Neural cell (in vitro differentiated cells): ENCODE measurements around the gene ABHD14A. TPM values are rescaled to one million over a fixed set of nuclear protein-coding genes. Genes with fewer than 3 reads are reported as not detected.

Experiments used
- H2AFZ ChIP-seq: fragments of 200-600, 300-800 bp; sonication (generic), shearing (Covaris generic); 2 replicates; pipeline ENCODE4 v1.6.0; 2014; ENCODE audit warnings: low read depth, mild to moderate bottlenecking, antibody characterized with exemption, low read length, moderate library complexity
- H3F3A ChIP-seq: fragments of 200-600 bp; shearing (Covaris generic); 2 replicates; pipeline ENCODE4 v1.6.1; 2016; ENCODE audit warnings: mild to moderate bottlenecking, moderate library complexity, mixed read lengths, antibody characterized with exemption, low read length; ENCODE audit not compliant: insufficient read depth, poor library complexity, severe bottlenecking
- H3K27ac ChIP-seq: fragments of 200-600, 300-800 bp; sonication (generic), shearing (Covaris generic); 2 replicates; pipeline ENCODE4 v1.5.1; 2014; ENCODE audit warnings: mild to moderate bottlenecking, low read length, moderate library complexity
- H3K27me3 ChIP-seq: fragments of 300-800, 200-600 bp; sonication (generic), shearing (Covaris generic); 2 replicates; pipeline ENCODE4 v1.6.0; 2014; ENCODE audit warnings: mild to moderate bottlenecking, low read depth, low read length, moderate library complexity; ENCODE audit not compliant: insufficient read depth
- H3K36me3 ChIP-seq: fragments of 300-800, 200-600 bp; sonication (generic), shearing (Covaris generic); 2 replicates; pipeline ENCODE4 v1.5.1; 2014; ENCODE audit warnings: mild to moderate bottlenecking, antibody characterized with exemption, low read length, moderate library complexity; ENCODE audit not compliant: insufficient read depth
- H3K4me2 ChIP-seq: fragments of 300-800, 200-600 bp; sonication (generic), shearing (Covaris generic); 2 replicates; pipeline ENCODE4 v1.6.0; 2014; ENCODE audit warnings: mild to moderate bottlenecking, low read length
- H3K4me3 ChIP-seq: fragments of 300-800, 200-600 bp; sonication (generic), shearing (Covaris generic); 2 replicates; pipeline ENCODE4 v1.5.1; 2014; ENCODE audit warnings: mild to moderate bottlenecking, low read length, moderate library complexity
- H3K79me2 ChIP-seq: fragments of 200-600 bp; shearing (Covaris generic); replicated peaks from 2 replicates; pipeline ENCODE4 v1.6.0; 2014; ENCODE audit warnings: mild to moderate bottlenecking, low read length, moderate library complexity; ENCODE audit not compliant: insufficient read depth
- H3K9ac ChIP-seq: fragments of 300-800, 200-600 bp; sonication (generic), shearing (Covaris generic); 2 replicates; pipeline ENCODE4 v1.6.1; 2016; ENCODE audit warnings: mild to moderate bottlenecking, low read length, mixed read lengths
- H3K9me2 ChIP-seq: fragments of 200-600 bp; shearing (Covaris generic); 2 replicates; pipeline ENCODE4 v1.6.1; 2016; ENCODE audit warnings: mild to moderate bottlenecking, low read length, mixed read lengths; ENCODE audit not compliant: insufficient read depth
- H3K9me3 ChIP-seq: fragments of 200-600, 300-800 bp; sonication (generic), shearing (Covaris generic); 2 replicates; pipeline ENCODE4 v1.6.1; 2016; ENCODE audit warnings: mild to moderate bottlenecking, mixed run types, low read length, moderate library complexity, mixed read lengths
- H4K20me1 ChIP-seq: fragments of 200-600 bp; shearing (Covaris generic); 2 replicates; pipeline ENCODE4 v1.6.1; 2016; ENCODE audit warnings: mild to moderate bottlenecking, mixed run types; ENCODE audit not compliant: insufficient read depth
- EP300 ChIP-seq: fragments of 450-650 bp; conservative IDR thresholded peaks from 2 replicates; pipeline ENCODE4 v1.6.1; 2014; ENCODE audit warnings: antibody characterized with exemption, mild to moderate bottlenecking, moderate library complexity; ENCODE audit not compliant: poor library complexity, severe bottlenecking
- EZH2 ChIP-seq: fragments of 200-600, 300-800 bp; shearing (Covaris generic), sonication (generic); IDR thresholded peaks from 2 replicates; pipeline ENCODE4 v1.6.1; 2014; ENCODE audit warnings: antibody characterized with exemption, low read length, borderline replicate concordance, mild to moderate bottlenecking; ENCODE audit not compliant: insufficient read depth, poor library complexity, severe bottlenecking
- MXI1 ChIP-seq: fragments of 450-650 bp; conservative IDR thresholded peaks from 2 replicates; pipeline ENCODE4 v1.6.1; 2014; ENCODE audit warnings: antibody characterized with exemption, mild to moderate bottlenecking; ENCODE audit not compliant: poor library complexity, severe bottlenecking
- POLR2AphosphoS5 ChIP-seq: IDR thresholded peaks from 2 replicates; pipeline ENCODE4 v1.6.1; 2012
- RAD21 ChIP-seq: fragments of 450-650 bp; conservative IDR thresholded peaks from 2 replicates; pipeline ENCODE4 v1.6.1; 2014; ENCODE audit warnings: antibody characterized with exemption, mild to moderate bottlenecking, moderate library complexity
- SMC3 ChIP-seq: fragments of 450-650 bp; conservative IDR thresholded peaks from 2 replicates; pipeline ENCODE4 v1.6.1; 2014; ENCODE audit warnings: antibody characterized with exemption, mild to moderate bottlenecking, moderate library complexity; ENCODE audit not compliant: poor library complexity
- TAF1 ChIP-seq: IDR thresholded peaks from 2 replicates; pipeline ENCODE4 v1.6.1; 2012; ENCODE audit warnings: low read depth
- polyA plus RNA-seq: library from polyadenylated mRNA; depleted of rRNA; stranded (reverse); fragments of >200 nt; gene quantifications from 2 replicates; pipeline ENCODE4 v1.2.3, GENCODE V29; 2014
- TF ChIP-seq, protein P1 (sequence below): fragments of 450-650 bp; IDR thresholded peaks from 2 replicates; pipeline ENCODE4 v1.5.1; 2014; ENCODE audit warnings: antibody characterized with exemption, mild to moderate bottlenecking, moderate library complexity; ENCODE audit not compliant: poor library complexity, severe bottlenecking
- TF ChIP-seq, protein P2 (sequence below): IDR thresholded peaks from 2 replicates; pipeline ENCODE4 v1.6.1; 2012; ENCODE audit warnings: borderline replicate concordance

ABHD14A gene
- polyA plus RNA-seq, 1 donor from 2014 or later: 57.8 TPM

GRCh38 chr3:51932471-51933370 is 42.1 kb upstream of the ABHD14A start:
- Histone ChIP-seq H3K27ac (no peak overlapping the region), H3K27me3 (no peaks in the 10 kb centered on the region), H3K4me2 (no peak overlapping the region), H3K9me3 (no peaks in the 10 kb centered on the region), H3K4me3 (no peak overlapping the region), H3K9me2 (no peaks in the 10 kb centered on the region), H2AFZ (no peak overlapping the region), H3K9ac (no peak overlapping the region), H3K79me2 (no peaks in the 10 kb centered on the region), H3F3A (no peaks in the 10 kb centered on the region), H3K36me3 (no peaks in the 10 kb centered on the region), H4K20me1 (no peaks in the 10 kb centered on the region)
- TF ChIP-seq, protein P1, sequence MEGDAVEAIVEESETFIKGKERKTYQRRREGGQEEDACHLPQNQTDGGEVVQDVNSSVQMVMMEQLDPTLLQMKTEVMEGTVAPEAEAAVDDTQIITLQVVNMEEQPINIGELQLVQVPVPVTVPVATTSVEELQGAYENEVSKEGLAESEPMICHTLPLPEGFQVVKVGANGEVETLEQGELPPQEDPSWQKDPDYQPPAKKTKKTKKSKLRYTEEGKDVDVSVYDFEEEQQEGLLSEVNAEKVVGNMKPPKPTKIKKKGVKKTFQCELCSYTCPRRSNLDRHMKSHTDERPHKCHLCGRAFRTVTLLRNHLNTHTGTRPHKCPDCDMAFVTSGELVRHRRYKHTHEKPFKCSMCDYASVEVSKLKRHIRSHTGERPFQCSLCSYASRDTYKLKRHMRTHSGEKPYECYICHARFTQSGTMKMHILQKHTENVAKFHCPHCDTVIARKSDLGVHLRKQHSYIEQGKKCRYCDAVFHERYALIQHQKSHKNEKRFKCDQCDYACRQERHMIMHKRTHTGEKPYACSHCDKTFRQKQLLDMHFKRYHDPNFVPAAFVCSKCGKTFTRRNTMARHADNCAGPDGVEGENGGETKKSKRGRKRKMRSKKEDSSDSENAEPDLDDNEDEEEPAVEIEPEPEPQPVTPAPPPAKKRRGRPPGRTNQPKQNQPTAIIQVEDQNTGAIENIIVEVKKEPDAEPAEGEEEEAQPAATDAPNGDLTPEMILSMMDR: no peak
- TF ChIP-seq SMC3: no peak
- no peak for TF ChIP-seq MXI1
- no peak for TF ChIP-seq RAD21
- no peak for TF ChIP-seq EZH2
- TF ChIP-seq POLR2AphosphoS5: no peak
- TF ChIP-seq TAF1: no peak
- TF ChIP-seq, protein P2, sequence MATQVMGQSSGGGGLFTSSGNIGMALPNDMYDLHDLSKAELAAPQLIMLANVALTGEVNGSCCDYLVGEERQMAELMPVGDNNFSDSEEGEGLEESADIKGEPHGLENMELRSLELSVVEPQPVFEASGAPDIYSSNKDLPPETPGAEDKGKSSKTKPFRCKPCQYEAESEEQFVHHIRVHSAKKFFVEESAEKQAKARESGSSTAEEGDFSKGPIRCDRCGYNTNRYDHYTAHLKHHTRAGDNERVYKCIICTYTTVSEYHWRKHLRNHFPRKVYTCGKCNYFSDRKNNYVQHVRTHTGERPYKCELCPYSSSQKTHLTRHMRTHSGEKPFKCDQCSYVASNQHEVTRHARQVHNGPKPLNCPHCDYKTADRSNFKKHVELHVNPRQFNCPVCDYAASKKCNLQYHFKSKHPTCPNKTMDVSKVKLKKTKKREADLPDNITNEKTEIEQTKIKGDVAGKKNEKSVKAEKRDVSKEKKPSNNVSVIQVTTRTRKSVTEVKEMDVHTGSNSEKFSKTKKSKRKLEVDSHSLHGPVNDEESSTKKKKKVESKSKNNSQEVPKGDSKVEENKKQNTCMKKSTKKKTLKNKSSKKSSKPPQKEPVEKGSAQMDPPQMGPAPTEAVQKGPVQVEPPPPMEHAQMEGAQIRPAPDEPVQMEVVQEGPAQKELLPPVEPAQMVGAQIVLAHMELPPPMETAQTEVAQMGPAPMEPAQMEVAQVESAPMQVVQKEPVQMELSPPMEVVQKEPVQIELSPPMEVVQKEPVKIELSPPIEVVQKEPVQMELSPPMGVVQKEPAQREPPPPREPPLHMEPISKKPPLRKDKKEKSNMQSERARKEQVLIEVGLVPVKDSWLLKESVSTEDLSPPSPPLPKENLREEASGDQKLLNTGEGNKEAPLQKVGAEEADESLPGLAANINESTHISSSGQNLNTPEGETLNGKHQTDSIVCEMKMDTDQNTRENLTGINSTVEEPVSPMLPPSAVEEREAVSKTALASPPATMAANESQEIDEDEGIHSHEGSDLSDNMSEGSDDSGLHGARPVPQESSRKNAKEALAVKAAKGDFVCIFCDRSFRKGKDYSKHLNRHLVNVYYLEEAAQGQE: no peak
- no peak for TF ChIP-seq EP300

DNA sequence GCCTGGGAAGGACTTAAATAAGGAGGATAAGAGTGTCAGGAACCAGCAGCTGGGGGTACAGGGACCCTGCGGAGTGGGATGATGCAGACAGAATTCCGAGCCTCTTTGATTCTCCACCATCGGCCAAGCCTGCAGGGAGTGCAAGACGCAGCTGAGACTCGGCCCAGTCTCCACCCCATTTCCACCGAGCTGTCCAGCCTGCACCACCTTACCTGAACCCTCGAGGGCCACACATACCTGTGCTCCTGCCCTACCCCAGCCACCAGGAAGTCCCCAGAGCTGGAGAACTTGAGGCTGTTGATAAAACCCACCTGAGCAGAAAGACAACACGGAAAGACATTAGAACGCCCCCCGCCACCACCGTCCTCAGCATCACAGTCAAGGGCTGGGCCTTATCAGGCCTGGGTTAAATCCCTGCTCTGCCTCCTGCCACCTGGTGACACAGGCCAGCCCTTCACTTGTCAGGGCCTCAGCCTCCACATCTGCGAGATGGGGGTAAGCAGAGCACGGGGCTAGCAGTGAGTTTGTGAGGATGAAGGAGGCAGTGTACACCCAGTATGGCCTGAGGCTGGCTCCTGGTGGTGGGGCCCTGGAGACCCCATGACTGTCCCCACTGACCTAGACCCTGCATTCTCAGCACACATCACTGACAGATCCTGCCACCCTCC is 41.3 kb upstream of the ABHD14A start:
- Histone ChIP-seq H3K36me3 (no peaks in the 10 kb centered on the region), H2AFZ (no peak overlapping the region), H3K9ac (no peak overlapping the region), H3K79me2 (no peaks in the 10 kb centered on the region), H4K20me1 (no peaks in the 10 kb centered on the region), H3F3A (no peaks in the 10 kb centered on the region), H3K27ac (no peak overlapping the region), H3K9me2 (no peaks in the 10 kb centered on the region), H3K4me3 (no peak overlapping the region), H3K27me3 (no peaks in the 10 kb centered on the region), H3K4me2 (no peak overlapping the region), H3K9me3 (no peaks in the 10 kb centered on the region)
- TF ChIP-seq MXI1: no peak
- no peak for TF ChIP-seq EP300
- TF ChIP-seq, protein P2: no peak
- no peak for TF ChIP-seq TAF1
- no peak for TF ChIP-seq EZH2
- TF ChIP-seq, protein P1: no peak
- no peak for TF ChIP-seq RAD21
- no peak for TF ChIP-seq POLR2AphosphoS5
- no peak for TF ChIP-seq SMC3
